SK-N-MC (cell line): ENCODE results near the gene AMOTL2.

Experiments used
- DNase-seq: peaks from one replicate; pipeline ENCODE4 v3.0.0-alpha.2; 2011; ENCODE audit warnings: low read depth, low spot score
- H3K27ac ChIP-seq: fragments of 200-600 bp; sonication (generic); 2 replicates; pipeline ENCODE4 v1.5.1; 2016; ENCODE audit warnings: mixed run types
- H3K36me3 ChIP-seq: fragments of 200-600 bp; sonication (generic); 2 replicates; pipeline ENCODE4 v1.6.1; 2017; ENCODE audit warnings: antibody characterized with exemption, low read length, mixed read lengths; ENCODE audit not compliant: insufficient read depth
- H3K4me3 ChIP-seq: fragments of 200-600 bp; sonication (generic); 2 replicates; pipeline ENCODE4 v1.5.1; 2016
- H3K9ac ChIP-seq: fragments of 200-600 bp; sonication (generic); 2 replicates; pipeline ENCODE4 v1.8.0; 2017; ENCODE audit warnings: mixed run types, mixed read lengths; ENCODE audit not compliant: insufficient read length
- H3K9me3 ChIP-seq: fragments of 200-600 bp; sonication (generic); 2 replicates; pipeline ENCODE4 v1.6.1; 2017; ENCODE audit warnings: low read depth, mild to moderate bottlenecking, antibody characterized with exemption, low read length, moderate library complexity, mixed read lengths
- EZH2 ChIP-seq: fragments of 200-600 bp; sonication (generic); IDR thresholded peaks from one replicate; pipeline ENCODE4 v1.6.1; 2017; ENCODE audit warnings: antibody characterized with exemption
- FOXP2 ChIP-seq: optimal IDR thresholded peaks from 2 replicates; pipeline ENCODE3; 2011; ENCODE audit warnings: mild to moderate bottlenecking, moderate library complexity; ENCODE audit not compliant: insufficient read depth; ENCODE audit errors: extremely low read length, control extremely low read depth
- POLR2AphosphoS5 ChIP-seq: IDR thresholded peaks from 2 replicates; pipeline ENCODE4 v1.6.1; 2012; ENCODE audit warnings: mild to moderate bottlenecking, low read depth, low read length, borderline replicate concordance

The AMOTL2 gene

DNA sequence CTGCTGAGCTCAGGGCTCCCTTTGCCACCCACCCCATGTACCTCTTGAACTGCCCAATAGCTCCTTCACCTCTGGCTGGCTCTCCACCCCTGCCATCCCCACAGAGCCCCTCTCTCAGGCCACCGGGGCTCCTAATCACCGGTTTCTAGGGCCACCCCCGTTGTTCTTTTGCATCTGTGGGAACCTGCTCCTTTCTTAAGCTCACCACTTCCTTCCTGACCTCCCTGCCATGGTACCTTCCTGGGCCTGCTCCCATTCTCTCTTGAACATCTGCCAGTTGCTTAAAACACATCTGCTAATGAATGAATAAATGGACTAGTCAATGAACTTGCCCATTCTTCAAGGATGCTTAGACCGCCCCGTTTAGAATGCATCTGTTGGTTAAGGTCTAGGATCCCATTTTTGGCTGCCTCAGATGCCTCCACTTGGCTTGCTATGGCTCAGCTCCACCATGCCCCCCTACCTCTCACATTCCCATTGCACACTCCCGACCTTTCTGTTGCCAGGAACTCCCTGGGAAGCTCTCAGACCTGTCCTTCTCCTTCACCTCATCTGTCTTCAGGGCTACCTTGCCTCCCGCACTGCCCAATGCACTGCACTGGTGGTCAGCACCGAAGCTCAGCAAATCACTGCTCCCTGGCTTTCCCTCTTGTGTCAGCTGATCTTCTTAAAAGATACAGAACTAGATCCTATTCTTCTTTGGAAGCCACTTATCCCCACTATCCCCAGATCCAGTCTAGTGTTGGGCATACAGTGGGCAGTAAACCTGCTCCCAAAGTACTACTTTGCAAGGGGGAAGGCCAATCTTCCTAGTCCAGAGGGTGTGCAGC, 9.1 kb downstream of the AMOTL2 start:
- Histone ChIP-seq H3K9ac (peak overlapping the region; percentile 11), H3K27ac (peak overlapping the region; percentile 95), H3K4me3 (peak overlapping the region; percentile 56), H3K9me3 (no peaks in the 10 kb centered on the region), H3K36me3 (peaks cover 93% of the 10 kb centered on the region)
- TF ChIP-seq POLR2AphosphoS5 (no peak), FOXP2 (no peak), EZH2 (no peak)
- no peak for DNase-seq

DNA sequence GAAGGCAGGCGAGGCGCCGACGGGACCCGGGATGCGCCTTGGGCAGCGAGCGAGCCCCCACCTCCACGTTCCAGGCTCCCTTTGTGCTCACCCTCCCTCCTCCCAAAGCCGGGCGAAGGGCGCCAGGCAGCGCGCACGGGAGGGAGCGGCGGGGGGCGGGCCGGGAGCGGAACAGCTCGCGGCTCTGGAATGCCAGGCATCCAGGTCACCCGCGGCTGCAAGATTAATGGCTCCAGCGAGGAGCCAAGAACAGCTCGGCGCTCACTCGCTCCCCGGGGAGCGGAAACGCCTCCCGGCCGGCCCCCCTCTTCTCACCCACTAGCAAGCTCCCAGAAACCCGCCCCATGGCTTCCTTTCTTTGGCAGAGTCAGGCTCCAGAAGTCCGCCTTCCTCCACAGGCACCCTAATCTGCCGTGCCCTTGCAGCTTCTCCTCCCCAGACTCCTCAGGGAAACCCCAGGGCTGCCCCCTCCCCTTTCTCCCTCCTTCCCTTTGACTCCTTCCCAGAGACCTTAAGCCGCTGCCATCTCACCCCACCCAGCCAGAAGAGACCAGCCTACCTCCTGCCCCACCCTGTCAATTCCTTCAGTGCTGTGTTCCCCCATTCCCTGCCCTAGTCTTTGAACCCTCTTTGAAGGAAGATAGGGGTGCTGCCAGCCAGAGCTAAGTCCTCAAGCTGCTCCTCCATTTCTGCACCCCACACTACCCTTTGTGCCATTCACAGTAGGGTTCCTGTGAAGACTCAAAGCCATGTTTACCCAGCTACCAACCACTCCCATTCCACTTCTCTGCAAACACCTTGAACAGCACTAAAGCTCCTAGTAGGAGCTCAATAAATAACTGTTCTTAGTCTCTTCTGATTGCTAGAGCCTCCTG, 9.9 kb downstream of the AMOTL2 start:
- H3K9ac ChIP-seq, result peak overlapping the region; percentile 82
- TF ChIP-seq POLR2AphosphoS5 (peak; percentile 68; the same call in 1 of the 2 replicates), EZH2 (no peak), FOXP2 (no peak)
- peak; percentile 95 for DNase-seq
- peaks cover 93% of the 10 kb centered on the region for H3K36me3 ChIP-seq
- peak overlapping the region; percentile 71 for H3K4me3 ChIP-seq
- peak overlapping the region; percentile 98 for H3K27ac ChIP-seq
- no peaks in the 10 kb centered on the region for H3K9me3 ChIP-seq

DNA sequence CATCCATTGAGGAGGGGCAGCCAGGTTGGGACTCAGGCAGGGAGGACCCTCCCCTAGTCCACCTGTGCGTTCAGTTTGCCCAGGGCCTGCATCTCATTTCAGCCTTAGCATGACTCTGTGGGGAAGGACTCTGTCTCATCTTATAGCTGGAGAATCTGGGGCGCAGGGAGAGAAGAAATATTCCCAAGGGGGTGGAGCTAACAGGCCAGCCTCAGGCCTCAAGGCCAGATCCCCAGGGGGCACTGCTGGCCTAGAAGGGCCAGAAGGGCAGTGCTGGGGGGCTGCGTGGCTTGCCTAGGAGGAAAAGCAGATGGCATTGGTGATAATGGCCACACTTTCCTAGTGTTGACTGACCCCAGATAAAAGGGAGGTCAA, 10.9 kb downstream of the AMOTL2 start:
- DNase-seq, result no peak
- Histone ChIP-seq H3K27ac (peak overlapping the region; percentile 98), H3K4me3 (peak overlapping the region; percentile 71), H3K36me3 (peaks cover 93% of the 10 kb centered on the region), H3K9ac (peak overlapping the region; percentile 82), H3K9me3 (no peaks in the 10 kb centered on the region)
- TF ChIP-seq EZH2 (no peak), POLR2AphosphoS5 (no peak), FOXP2 (no peak)

DNA sequence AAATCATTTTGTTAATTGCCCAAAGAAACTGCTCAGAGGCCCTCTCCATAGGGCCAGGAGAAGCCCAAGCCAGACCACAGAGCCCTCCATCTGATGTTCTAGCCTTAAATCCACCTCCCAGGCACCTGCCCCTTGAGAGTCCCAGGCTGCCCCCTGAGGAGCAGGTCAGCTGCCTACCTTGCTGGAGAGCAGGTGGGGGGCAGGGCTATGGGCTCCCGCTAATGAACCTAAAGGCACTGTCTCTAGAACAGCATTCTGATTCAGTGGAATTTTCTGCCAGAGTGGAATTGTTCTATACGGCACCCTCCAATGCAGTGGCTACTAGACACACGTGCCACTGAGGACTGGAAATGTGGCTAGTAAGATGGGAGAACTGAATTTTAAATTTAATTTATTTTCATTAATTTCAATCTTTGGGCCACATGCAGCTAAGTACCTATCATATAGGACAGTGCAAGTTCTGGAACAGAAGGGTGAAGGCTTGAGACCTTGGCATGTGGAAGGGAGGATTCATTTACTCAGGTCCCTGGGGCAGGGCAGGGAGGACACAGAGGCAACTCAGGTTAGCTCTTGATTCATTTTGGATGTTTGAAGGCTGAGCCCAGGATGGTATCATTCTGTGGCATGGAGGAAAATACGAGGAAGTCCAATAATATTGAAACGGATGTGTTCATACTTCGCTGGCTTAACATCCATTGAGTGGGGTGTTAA, 11.4 kb downstream of the AMOTL2 start:
- TF ChIP-seq EZH2 (no peak), FOXP2 (no peak), POLR2AphosphoS5 (no peak)

DNA sequence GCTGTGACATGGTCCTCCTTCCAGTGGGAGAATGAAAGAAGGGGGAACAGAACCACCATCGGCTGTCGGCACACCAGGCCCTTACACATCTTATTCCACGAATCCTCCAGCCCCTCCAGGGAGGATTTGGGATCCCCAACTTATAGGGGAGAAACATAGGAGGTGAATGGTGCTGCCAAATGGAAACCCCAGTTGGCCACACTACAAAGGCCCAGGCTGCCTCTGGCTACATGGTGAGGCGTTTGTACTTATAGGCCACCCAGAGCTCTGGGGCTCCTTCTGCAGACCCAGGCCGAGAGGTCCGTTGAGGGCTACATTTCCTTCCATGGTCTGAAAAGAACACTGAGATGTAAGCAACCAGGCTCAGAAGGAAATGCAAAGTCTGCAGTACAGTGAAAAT, 12.0 kb downstream of the AMOTL2 start:
- DNase-seq, result no peak
- no peak for TF ChIP-seq FOXP2
- TF ChIP-seq POLR2AphosphoS5, result no peak
- no peak for TF ChIP-seq EZH2
- no peak overlapping the region for H3K9ac ChIP-seq
- peaks cover 92% of the 10 kb centered on the region for H3K36me3 ChIP-seq
- H3K9me3 ChIP-seq, result no peaks in the 10 kb centered on the region
- peak overlapping the region; percentile 98 for H3K27ac ChIP-seq
- no peak overlapping the region for H3K4me3 ChIP-seq

More for the DNA sequence above, 11.4 kb downstream of the AMOTL2 start:
- Histone ChIP-seq H3K9me3 (no peaks in the 10 kb centered on the region), H3K27ac (peak overlapping the region; percentile 98), H3K36me3 (peaks cover 91% of the 10 kb centered on the region), H3K9ac (peak overlapping the region; percentile 82), H3K4me3 (no peak overlapping the region)
- DNase-seq, result no peak

DNA sequence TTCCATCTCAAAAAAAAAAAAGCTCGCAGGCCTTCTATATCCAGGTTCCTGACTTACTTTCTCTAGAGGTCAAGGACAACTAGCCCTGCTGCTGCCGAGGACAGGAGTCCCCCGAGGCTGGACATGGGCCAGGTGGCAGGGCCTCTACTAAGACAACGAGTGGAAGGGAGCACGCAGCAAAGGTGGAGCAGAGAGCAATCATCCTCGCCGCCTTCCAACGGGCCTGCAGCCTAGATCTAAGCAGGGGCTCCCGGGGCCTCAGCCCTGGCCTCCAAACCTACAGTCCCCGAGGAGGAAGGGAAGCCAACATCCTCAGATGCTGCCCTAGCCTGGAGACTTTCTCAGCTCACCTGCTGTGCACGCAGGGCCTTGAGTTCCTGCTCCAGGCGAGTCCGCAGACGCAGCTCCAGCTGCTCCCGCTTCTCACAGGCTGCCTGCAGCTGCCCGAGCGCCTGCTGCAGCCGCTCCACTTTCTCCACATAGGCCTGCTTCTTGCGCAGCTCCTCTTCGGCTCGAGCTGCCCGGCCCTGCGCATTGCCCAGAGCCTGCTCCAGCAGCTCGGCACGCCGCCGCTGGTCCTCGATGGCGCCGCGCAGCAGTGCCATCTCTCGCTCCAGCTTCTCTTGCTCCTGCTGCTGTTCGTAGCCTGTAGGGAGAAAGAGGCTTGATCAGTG, 12.9 kb downstream of the AMOTL2 start:
- H3K36me3 ChIP-seq, result peaks cover 92% of the 10 kb centered on the region
- H3K9me3 ChIP-seq, result no peaks in the 10 kb centered on the region
- TF ChIP-seq POLR2AphosphoS5 (no peak), FOXP2 (no peak), EZH2 (no peak)
- no peak overlapping the region for H3K4me3 ChIP-seq
- DNase-seq, result no peak
- H3K27ac ChIP-seq, result peak overlapping the region; percentile 98
- no peak overlapping the region for H3K9ac ChIP-seq

DNA sequence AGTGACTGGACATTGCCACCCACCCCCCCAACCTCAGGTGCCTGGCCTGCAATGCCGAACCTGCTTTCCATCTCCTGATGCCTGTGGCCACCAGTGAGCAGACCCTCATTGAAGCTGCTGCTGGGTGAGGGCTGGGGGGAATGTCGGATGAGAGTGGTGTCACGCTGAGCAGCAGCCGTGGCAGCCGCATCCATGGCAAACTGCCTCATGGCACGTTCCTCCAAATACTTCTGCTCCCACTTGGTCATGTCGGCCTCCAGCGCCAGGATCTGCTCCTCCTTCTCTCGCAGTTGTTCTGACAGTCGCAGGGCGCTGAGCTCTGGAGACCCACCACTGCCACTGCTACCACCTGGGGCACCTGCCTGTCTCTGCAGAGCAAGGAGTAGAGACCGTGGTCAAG, 14.2 kb downstream of the AMOTL2 start:
- Histone ChIP-seq H3K27ac (peak overlapping the region; percentile 99), H3K36me3 (peaks cover 92% of the 10 kb centered on the region), H3K4me3 (no peak overlapping the region), H3K9ac (no peak overlapping the region), H3K9me3 (no peaks in the 10 kb centered on the region)
- TF ChIP-seq FOXP2 (no peak), EZH2 (no peak), POLR2AphosphoS5 (no peak)
- no peak for DNase-seq
